Measurements from ENCODE around the gene CGB1.
"Not testable (repeated sequence)": the region's sequence is repeated elsewhere in the genome, so short reads cannot be mapped to it uniquely, and the experiment has no call there.

The CGB1 gene

DNA sequence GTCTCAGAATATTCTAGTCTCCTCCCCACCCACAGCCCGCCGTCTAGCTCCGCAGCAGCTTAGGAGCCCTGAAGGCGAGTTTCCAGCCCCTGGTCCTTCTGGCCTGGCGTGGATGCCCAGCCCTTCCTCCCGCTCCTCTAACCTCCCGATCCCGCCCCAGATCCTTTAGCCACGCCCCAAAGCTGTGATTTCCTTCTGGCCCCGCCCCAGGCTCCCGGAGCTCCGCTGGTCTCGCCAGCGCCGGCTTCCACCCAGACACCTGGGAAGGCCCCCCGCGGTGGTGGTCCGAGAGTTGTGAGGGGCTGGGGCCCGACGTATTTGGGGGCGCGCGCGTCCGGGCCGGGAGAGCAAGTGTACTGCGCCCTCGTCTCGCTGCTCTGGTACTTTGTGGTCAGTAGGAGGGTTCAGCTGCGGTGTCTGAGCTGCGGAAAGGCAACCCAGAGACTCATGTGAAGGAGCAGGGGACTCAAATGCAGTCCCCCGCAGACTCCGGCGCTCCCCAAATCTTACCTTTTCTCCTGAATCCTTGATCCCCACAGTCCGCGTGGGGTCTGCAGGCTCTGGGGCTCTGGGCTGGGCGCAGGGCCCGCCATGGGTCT, 21.0 kb upstream of the CGB1 start, which contains the start of gene CGB7:
TSS of gene CGB7 (minus strand) at position 114 of the 599 bp plus-strand sequence. CDS start 2,374 bp downstream, outside the sequence.
- DNase-seq (ENCODE audit: low read depth) = no peak

- not testable (repeated sequence) for DNase-seq (ENCODE audit: low read depth)
Observed at GRCh38 chr19:49056902-49057596, 20.4 kb upstream of the CGB1 start.

- peak; percentile 60 for DNase-seq (ENCODE audit: low read depth)
Observed at GRCh38 chr19:49056101-49056901, 19.6 kb upstream of the CGB1 start.

GRCh38 chr19:49050376-49051033, 13.8 kb upstream of the CGB1 start:
- DNase-seq (ENCODE audit: low read depth) = not testable (repeated sequence)

DNA sequence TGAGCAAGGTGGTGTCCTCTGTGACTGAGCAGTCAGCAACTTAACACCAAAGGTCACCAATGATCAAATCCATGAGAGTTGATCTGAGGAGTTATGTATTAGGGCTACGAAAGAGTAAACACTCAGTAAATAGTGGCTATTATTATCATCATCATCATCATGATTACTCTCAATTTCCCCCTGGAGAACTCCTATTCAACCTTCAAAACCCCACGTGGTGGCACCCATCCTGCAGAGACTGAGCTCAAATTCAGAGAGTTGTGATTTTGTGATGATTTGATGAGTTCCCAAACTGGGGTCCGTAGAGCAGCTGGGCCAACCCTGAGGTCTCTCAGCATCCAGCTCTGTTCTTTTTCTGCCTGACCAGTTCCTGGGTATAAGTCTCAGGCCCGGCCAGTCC, 13.1 kb upstream of the CGB1 start:
- not testable (repeated sequence) for DNase-seq (ENCODE audit: low read depth)

GRCh38 chr19:49049011-49049410, 12.3 kb upstream of the CGB1 start, which contains the start of gene CGB8:
Gene CGB8 (minus strand): TSS chr19:49049111. CDS start chr19:49048739, 372 bp downstream.
- not testable (repeated sequence) for DNase-seq (ENCODE audit: low read depth)

DNA sequence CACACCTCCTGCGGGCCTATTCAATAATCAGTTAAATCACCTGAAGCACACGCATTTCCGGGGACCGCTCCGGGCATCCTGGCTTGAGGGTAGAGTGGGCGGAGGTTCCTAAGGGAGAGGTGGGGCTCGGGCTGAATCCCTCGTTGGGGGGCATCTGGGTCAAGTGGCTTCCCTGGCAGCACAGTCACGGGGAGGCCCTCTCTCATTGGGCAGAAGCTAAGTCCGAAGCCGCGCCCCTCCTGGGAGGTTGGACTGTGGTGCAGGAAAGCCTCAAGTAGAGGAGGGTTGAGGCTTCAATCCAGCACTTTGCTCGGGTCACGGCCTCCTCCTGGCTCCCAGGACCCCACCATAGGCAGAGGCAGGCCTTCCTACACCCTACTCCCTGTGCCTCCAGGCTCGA, 6.9 kb upstream of the CGB1 start, which contains the start of gene CGB5:
TSS of gene CGB5 (plus strand) at position 301 of the 400 bp plus-strand sequence. CDS start 362 bp downstream, outside the sequence.
- DNase-seq (ENCODE audit: low read depth) = not testable (repeated sequence)

- not testable (repeated sequence) for DNase-seq (ENCODE audit: low read depth)
Observed at GRCh38 chr19:49042666-49043065, 6.0 kb upstream of the CGB1 start.

GRCh38 chr19:49042177-49042576, 5.5 kb upstream of the CGB1 start:
- no peak for DNase-seq (ENCODE audit: low read depth)

DNA sequence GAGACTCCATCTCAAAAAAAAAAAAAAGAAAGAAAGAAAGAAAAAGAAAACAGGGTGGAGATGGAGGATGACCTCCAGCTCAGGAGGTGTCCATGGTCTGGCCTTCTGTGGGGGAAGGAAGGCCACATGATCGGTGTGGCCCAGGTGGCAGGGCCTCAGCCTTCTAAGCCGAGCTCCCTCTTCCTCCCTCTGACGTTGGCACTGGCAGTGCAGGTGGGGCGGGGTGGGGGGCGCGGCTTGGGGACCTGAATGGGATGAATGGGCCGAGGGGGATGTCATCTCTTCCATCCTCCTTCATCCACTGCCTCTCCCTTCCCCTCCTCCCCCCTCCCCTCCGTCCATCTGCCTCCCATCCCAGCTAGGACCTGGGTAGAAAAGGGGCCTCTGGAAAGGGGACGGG, 3.0 kb upstream of the CGB1 start:
- DNase-seq (ENCODE audit: low read depth) = not testable (repeated sequence)

DNA sequence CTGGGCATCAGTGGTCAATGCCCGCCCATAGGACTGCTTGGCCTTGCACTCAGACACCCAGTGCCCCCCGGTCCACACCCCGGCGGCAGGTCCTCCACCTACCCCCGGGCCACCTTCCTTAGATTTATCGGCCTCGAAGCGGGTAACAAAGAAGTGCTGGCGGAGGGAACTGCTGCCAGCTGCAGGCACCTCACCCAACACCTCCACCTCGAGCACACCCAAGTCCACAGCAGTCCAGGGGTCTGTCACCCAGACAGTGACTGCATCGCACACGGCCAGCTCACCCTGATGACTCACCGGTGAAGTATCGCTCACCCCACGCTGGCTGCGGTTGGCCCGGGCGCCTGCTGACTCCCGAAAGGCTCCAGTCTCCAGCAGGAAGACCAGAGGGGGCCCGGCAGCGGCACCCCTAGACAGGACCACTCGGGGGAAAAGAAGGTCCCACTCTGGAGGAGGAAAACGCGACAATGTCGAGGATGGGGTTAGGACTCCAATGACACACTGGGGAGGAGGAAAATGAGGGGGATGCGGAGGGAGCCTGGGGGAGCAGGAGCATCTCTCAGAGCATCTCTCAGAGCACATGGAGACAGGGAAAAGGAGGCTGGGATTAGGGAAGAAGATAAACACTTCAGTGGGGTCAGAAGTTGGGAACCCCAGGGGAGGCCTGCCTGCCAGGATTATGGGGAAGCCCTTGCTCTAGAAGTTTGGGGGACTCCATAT, 2.0 kb upstream of the CGB1 start:
- DNase-seq (ENCODE audit: low read depth) = not testable (repeated sequence)

DNA sequence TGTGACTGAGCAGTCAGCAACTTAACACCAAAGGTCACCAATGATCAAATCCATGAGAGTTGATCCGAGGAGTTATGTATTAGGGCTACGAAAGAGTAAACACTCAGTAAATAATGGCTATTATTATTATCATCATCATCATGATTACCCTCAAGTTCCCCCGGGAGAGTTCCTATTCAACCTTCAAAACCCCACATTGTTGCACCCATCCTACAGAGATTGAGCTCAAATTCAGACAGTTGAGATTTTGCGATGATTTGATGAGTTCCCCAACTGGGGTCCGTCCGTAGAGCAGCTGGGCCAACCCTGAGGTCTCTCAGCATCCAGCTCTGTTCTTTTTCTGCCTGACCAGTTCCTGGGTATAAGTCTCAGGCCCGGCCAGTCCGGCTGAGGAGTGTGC, 1.4 kb upstream of the CGB1 start:
- not testable (repeated sequence) for DNase-seq (ENCODE audit: low read depth)

GRCh38 chr19:49031642-49032301, 4.9 kb downstream of the CGB1 start, which contains the start of gene CGB2:
Gene CGB2 (plus strand): TSS chr19:49031890. CDS start chr19:49032096, 206 bp downstream.
- DNase-seq (ENCODE audit: low read depth) = not testable (repeated sequence)

- not testable (repeated sequence) for DNase-seq (ENCODE audit: low read depth)
Observed at GRCh38 chr19:49030323-49030722, 6.4 kb downstream of the CGB1 start.

- DNase-seq (ENCODE audit: low read depth) = not testable (repeated sequence)
Observed at GRCh38 chr19:49029749-49030148, 6.9 kb downstream of the CGB1 start.

GRCh38 chr19:49028686-49029085, 8.0 kb downstream of the CGB1 start:
- not testable (repeated sequence) for DNase-seq (ENCODE audit: low read depth)

- DNase-seq (ENCODE audit: low read depth) = not testable (repeated sequence)
Observed at GRCh38 chr19:49025599-49025998, 11.1 kb downstream of the CGB1 start.

DNA sequence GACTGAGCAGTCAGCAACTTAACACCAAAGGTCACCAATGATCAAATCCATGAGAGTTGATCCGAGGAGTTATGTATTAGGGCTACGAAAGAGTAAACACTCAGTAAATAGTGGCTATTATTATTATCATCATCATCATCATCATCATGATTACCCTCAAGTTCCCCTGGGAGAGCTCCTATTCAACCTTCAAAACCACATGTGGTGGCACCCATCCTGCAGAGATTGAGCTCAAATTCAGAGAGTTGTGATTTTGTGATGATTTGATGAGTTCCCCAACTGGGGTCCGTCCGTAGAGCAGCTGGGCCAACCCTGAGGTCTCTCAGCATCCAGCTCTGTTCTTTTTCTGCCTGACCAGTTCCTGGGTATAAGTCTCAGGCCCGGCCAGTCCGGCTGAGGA, 11.6 kb downstream of the CGB1 start:
- DNase-seq (ENCODE audit: low read depth) = not testable (repeated sequence)

GRCh38 chr19:49024233-49024632, 12.5 kb downstream of the CGB1 start, which contains the start of gene CGB3:
Gene CGB3 (minus strand): TSS chr19:49024333. CDS start chr19:49023971, 362 bp downstream.
- DNase-seq (ENCODE audit: low read depth) = not testable (repeated sequence)

GRCh38 chr19:49022116-49022515, 14.6 kb downstream of the CGB1 start:
- DNase-seq (ENCODE audit: low read depth) = no peak
